Measurements from ENCODE around the gene ZDHHC12.

ZDHHC12 gene

DNA sequence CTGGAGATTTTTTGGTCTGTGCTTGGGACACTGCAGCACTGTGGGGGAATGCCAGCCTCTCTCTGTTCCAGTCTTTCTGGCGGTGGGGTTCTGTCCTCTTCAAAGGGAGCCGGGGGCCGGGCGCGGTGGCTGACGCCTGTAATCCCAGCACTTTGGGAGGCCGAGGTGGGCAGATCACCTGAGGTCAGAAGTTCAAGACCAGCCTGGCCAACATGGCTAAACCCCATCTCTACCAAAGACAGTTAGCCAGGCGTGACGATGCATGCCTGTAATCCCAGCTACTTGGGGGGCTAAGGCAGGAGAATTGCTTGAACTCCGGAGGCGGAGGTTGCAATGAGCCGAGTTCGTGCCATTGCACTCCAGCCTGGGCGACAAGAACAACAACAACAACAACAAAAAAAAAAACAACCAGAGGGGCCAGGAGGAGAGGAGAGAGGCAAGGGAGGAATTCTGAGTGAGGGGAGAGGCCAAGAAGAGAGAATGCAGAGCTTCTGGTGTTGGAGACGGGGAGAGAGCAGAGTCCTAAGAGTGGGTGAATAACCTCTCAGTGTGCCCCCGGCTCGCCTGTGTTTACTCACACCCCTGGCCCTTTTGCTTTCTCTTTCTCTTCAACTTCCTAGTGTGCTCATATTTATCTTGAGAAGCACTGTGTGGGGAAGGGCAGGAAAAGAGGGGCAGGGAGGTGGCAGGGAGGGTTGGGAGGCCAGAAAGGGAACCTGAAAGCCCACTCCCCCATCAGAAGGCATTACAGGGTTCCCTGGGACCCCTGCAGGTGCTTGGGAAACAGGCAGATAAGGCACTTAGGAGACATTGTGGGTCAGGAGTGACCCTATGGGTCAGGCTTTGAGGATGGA lies 38.1 kb downstream of the ZDHHC12 start:
- H3K27ac ChIP-seq, result peak overlapping the region; percentile 98
- CTCF ChIA-PET, result interaction anchor here (0.7 to 2.4 kb wide), 3 partner anchors 45 to 308 kb away, joined by 3 to 20 read pairs (median 4); no protein-coding TSS in a partner anchor
- POLR2A ChIA-PET (ENCODE audit: low non-redundant PET), result interaction anchor here (0.5 to 2.7 kb wide), 4 partner anchors 10 to 302 kb away, joined by 3 to 9 read pairs (median 4); no protein-coding TSS in a partner anchor
- no peak for DNase-seq (ENCODE audit: low spot score)
- no peak for TF ChIP-seq CTCF (conservative IDR thresholded peaks at IDR 0.05; ENCODE audit: low read depth)

DNA sequence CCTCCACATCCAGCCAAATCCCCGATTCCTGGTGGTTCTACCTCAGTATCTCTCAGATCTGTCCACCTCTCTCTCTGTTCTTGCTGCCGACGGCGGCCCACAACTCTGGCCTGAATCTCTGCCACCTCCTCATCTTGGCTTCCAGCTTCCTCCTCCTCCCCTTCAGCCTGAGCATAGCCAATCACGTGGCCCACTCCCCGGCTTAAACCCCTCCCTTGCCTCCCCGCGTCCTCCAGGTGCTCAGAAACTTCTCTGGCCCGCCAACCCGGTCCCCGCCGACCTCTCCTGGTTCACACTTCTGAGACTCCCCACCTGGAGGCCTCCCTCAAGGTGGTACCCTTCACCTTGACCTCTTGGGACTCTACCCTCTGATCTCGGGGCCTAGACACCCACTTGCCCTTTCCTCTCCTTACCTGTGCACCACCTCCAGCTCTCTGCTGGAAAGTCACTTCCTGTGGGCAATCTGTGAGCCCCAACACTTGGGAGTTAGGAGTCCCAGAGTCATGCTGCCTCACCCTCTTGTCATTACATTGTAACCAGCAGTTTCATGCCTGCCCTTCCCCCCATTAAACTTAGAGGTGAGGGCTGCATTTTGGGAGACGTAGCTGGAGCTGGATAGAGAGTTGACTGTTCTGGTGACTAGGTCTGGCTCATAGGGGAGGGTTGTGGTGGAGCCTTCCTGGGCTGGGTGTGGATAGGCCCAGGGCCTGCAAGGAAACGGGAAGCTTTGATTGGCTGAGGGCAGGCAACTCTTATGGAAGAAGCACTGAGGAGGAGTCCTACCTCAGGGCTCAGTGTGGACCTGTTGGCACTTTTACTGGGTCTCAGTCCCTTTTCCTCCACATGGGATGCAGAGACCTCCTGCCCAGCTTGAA lies 39.4 kb downstream of the ZDHHC12 start:
- ChIA-PET CTCF (interaction anchor here (0.6 to 2.4 kb wide), 4 partner anchors 36 to 52 kb away, joined by 3 to 20 read pairs (median 6); no protein-coding TSS in a partner anchor), POLR2A (ENCODE audit: low non-redundant PET) (interaction anchor here (0.5 to 2.7 kb wide), 9 partner anchors 9 to 48 kb away, joined by 3 to 9 read pairs (median 4); partner anchors contain the start of gene ZDHHC12)
- TF ChIP-seq CTCF (conservative IDR thresholded peaks at IDR 0.05; ENCODE audit: low read depth), result no peak
- DNase-seq (ENCODE audit: low spot score), result peak; percentile 98
- peak overlapping the region; percentile 98 for H3K27ac ChIP-seq

- ChIA-PET POLR2A (ENCODE audit: low non-redundant PET) (interaction anchor here (0.5 to 2.7 kb wide), 6 partner anchors 12 to 48 kb away, joined by 3 to 9 read pairs (median 4); partner anchors contain the start of gene ZDHHC12), CTCF (interaction anchor here (0.6 to 2.4 kb wide), 4 partner anchors 35 to 52 kb away, joined by 3 to 20 read pairs (median 6); no protein-coding TSS in a partner anchor)
- TF ChIP-seq CTCF (conservative IDR thresholded peaks at IDR 0.05; ENCODE audit: low read depth), result no peak
- DNase-seq (ENCODE audit: low spot score), result no peak
- peak overlapping the region; percentile 98 for H3K27ac ChIP-seq
Observed at GRCh38 chr9:128684065-128684324, 39.9 kb downstream of the ZDHHC12 start.

- ChIA-PET CTCF (interaction anchor here (0.8 to 2.4 kb wide), 2 partner anchors 49 to 51 kb away, joined by 3 to 20 read pairs; no protein-coding TSS in a partner anchor), POLR2A (ENCODE audit: low non-redundant PET) (interaction anchor here (0.5 to 2.7 kb wide), 10 partner anchors 12 to 176 kb away, joined by 3 to 9 read pairs (median 4); partner anchors contain the start of gene ZDHHC12)
- peak; percentile 90 for DNase-seq (ENCODE audit: low spot score)
- no peak for TF ChIP-seq CTCF (conservative IDR thresholded peaks at IDR 0.05; ENCODE audit: low read depth)
- peak overlapping the region; percentile 98 for H3K27ac ChIP-seq
Observed at GRCh38 chr9:128683340-128684064, 40.4 kb downstream of the ZDHHC12 start.

- no peak overlapping the region for H3K27ac ChIP-seq
- POLR2A ChIA-PET (ENCODE audit: low non-redundant PET), result no interaction called here
- TF ChIP-seq CTCF (conservative IDR thresholded peaks at IDR 0.05; ENCODE audit: low read depth), result no peak
- CTCF ChIA-PET, result interaction anchor here (0.6 kb wide), 2 partner anchors 39 to 272 kb away, joined by 3 to 4 read pairs; no protein-coding TSS in a partner anchor
- DNase-seq (ENCODE audit: low spot score), result no peak
Observed at GRCh38 chr9:128677794-128678193, 46.1 kb downstream of the ZDHHC12 start.

Data from RWPE1 (cell line).